Gastroesophageal sphincter (tissue), 3 donors: ENCODE data around the gene PPP3CA.

Source experiments
- POLR2AphosphoS5 ChIP-seq: sonication (generic); formaldehyde crosslinking; IDR thresholded peaks from one replicate; pipeline ENCODE4 v1.6.1; 2017; ENCODE audit warnings: antibody characterized with exemption
- TF ChIP-seq, protein P1 (sequence below), 4 experiments: fragments of 200-600 bp in 2 of 4; fragments of 450-650 bp in 2 of 4; sonication (generic) in 1 of 4; IDR thresholded peaks; one replicate each; pipeline ENCODE4 v1.5.1; 2017 to 2019; ENCODE audit warnings: antibody characterized with exemption in 4 of 4, mild to moderate bottlenecking in 2 of 4, moderate library complexity in 2 of 4

DNA sequence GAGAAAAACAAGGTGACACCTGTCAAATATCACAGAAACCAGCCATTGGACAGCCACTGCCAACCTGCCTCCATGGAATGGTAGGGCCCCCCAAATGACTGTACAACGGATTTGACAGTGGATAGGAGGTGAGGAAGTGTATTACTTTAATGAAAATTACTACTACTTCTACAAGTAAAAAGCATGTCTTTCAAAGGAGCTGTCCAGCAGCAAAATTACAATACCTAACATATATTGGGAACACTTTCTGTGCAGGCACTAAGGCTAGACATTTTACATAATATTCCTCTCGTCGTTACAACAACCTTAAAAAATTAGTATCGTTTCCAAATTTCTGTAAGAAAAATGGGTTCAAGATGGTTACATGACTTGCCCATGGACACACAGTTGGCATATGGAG lies 14.9 kb downstream of the PPP3CA start:
- TF ChIP-seq, protein P1, sequence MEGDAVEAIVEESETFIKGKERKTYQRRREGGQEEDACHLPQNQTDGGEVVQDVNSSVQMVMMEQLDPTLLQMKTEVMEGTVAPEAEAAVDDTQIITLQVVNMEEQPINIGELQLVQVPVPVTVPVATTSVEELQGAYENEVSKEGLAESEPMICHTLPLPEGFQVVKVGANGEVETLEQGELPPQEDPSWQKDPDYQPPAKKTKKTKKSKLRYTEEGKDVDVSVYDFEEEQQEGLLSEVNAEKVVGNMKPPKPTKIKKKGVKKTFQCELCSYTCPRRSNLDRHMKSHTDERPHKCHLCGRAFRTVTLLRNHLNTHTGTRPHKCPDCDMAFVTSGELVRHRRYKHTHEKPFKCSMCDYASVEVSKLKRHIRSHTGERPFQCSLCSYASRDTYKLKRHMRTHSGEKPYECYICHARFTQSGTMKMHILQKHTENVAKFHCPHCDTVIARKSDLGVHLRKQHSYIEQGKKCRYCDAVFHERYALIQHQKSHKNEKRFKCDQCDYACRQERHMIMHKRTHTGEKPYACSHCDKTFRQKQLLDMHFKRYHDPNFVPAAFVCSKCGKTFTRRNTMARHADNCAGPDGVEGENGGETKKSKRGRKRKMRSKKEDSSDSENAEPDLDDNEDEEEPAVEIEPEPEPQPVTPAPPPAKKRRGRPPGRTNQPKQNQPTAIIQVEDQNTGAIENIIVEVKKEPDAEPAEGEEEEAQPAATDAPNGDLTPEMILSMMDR (IDR thresholded peaks at IDR 0.05): no peak
- TF ChIP-seq POLR2AphosphoS5: no peak
